ENCODE measurements around the gene MYCBP2. TPM values are rescaled to one million over a fixed set of nuclear protein-coding genes. Genes with fewer than 3 reads are reported as not detected.

Gene MYCBP2
- total RNA-seq, 1 donor from 2014 or later = 91.6 TPM

- ATAC-seq (no peak), DNase-seq (no peak)
- intact Hi-C loops (cut with DNase I) = no loop called here
- Histone ChIP-seq H3K9me3 (no peaks in the 10 kb centered on the region), H3K4me3 (no peak overlapping the region), H3K4me1 (no peaks in the 10 kb centered on the region), H3K36me3 (peaks cover 95% of the 10 kb centered on the region), H3K27me3 (ENCODE audit: low read depth) (no peaks in the 10 kb centered on the region), H3K27ac (no peak overlapping the region)
- TF ChIP-seq CTCF (IDR thresholded peaks at IDR 0.05) = no peak
Observed at GRCh38 chr13:77171451-77171850, 155.4 kb downstream of the MYCBP2 start.

- H3K9me3 ChIP-seq = no peaks in the 10 kb centered on the region
- DNase-seq (no peak), ATAC-seq (no peak)
- intact Hi-C loops (cut with DNase I) = no loop called here
- H3K36me3 ChIP-seq = peaks cover 96% of the 10 kb centered on the region
- TF ChIP-seq CTCF (IDR thresholded peaks at IDR 0.05) = no peak
- no peaks in the 10 kb centered on the region for H3K27me3 ChIP-seq (ENCODE audit: low read depth)
- no peaks in the 10 kb centered on the region for H3K4me1 ChIP-seq
- no peak overlapping the region for H3K27ac ChIP-seq
- no peak overlapping the region for H3K4me3 ChIP-seq
Observed at GRCh38 chr13:77168237-77168636, 158.7 kb downstream of the MYCBP2 start.

GRCh38 chr13:77150651-77151050 is 176.2 kb downstream of the MYCBP2 start:
- DNase-seq (no peak), ATAC-seq (no peak)
- Histone ChIP-seq H3K27ac (no peak overlapping the region), H3K36me3 (peaks cover 77% of the 10 kb centered on the region), H3K9me3 (no peaks in the 10 kb centered on the region), H3K4me1 (no peaks in the 10 kb centered on the region), H3K4me3 (no peak overlapping the region), H3K27me3 (ENCODE audit: low read depth) (no peaks in the 10 kb centered on the region)
- intact Hi-C loops (cut with DNase I) = no loop called here
- TF ChIP-seq CTCF (IDR thresholded peaks at IDR 0.05) = no peak

- H3K4me3 ChIP-seq = no peak overlapping the region
- peak in 1 of 2 donors; percentile 23 for ATAC-seq
- peaks cover 98% of the 10 kb centered on the region for H3K36me3 ChIP-seq
- H3K27me3 ChIP-seq (ENCODE audit: low read depth) = no peaks in the 10 kb centered on the region
- no peaks in the 10 kb centered on the region for H3K4me1 ChIP-seq
- no peaks in the 10 kb centered on the region for H3K9me3 ChIP-seq
- no peak for DNase-seq
- intact Hi-C loops (cut with DNase I) = no loop called here
- H3K27ac ChIP-seq = no peak overlapping the region
- no peak for TF ChIP-seq CTCF (IDR thresholded peaks at IDR 0.05)
Observed at GRCh38 chr13:77143431-77143830, 183.5 kb downstream of the MYCBP2 start.

- ATAC-seq (no peak), DNase-seq (no peak)
- Histone ChIP-seq H3K27me3 (ENCODE audit: low read depth) (no peaks in the 10 kb centered on the region), H3K36me3 (peaks cover 87% of the 10 kb centered on the region), H3K27ac (no peak overlapping the region), H3K4me1 (no peaks in the 10 kb centered on the region), H3K9me3 (no peaks in the 10 kb centered on the region), H3K4me3 (no peak overlapping the region)
- intact Hi-C loops (cut with DNase I) = no loop called here
- no peak for TF ChIP-seq CTCF (IDR thresholded peaks at IDR 0.05)
Observed at GRCh38 chr13:77139306-77139705, 187.6 kb downstream of the MYCBP2 start.

GRCh38 chr13:77138813-77139212 is 188.1 kb downstream of the MYCBP2 start:
- intact Hi-C loops (cut with DNase I) = no loop called here
- Histone ChIP-seq H3K9me3 (no peaks in the 10 kb centered on the region), H3K27me3 (ENCODE audit: low read depth) (no peaks in the 10 kb centered on the region), H3K27ac (no peak overlapping the region), H3K4me3 (no peak overlapping the region), H3K36me3 (peaks cover 87% of the 10 kb centered on the region), H3K4me1 (no peaks in the 10 kb centered on the region)
- ATAC-seq (no peak), DNase-seq (no peak)
- no peak for TF ChIP-seq CTCF (IDR thresholded peaks at IDR 0.05)
